Measurements from ENCODE around the gene DUSP16. TPM values are rescaled to one million over a fixed set of nuclear protein-coding genes. Genes with fewer than 3 reads are reported as not detected.

DUSP16 gene
- total RNA-seq, 4 donors from 2014 or later: 20.6 to 52.6 (median 45.7) TPM

- Histone ChIP-seq H3K4me3 (no peak overlapping the region), H3K27me3 (no peaks in the 10 kb centered on the region), H3K9me3 (peaks cover 0 to 10% (median 2%) of the 10 kb centered on the region in 4 donors), H3K27ac (no peak overlapping the region), H3K36me3 (no peaks in the 10 kb centered on the region), H3K4me1 (peaks cover 0 to 12% (median 0%) of the 10 kb centered on the region in 4 donors)
- TF ChIP-seq CTCF (IDR thresholded peaks at IDR 0.05) (no peak), POLR2A (IDR thresholded peaks at IDR 0.05) (no peak)
- no peak for DNase-seq
Observed at GRCh38 chr12:12428047-12428446, 134.6 kb downstream of the DUSP16 start.

GRCh38 chr12:12427568-12427967, 135.1 kb downstream of the DUSP16 start:
- no peak for TF ChIP-seq CTCF (IDR thresholded peaks at IDR 0.05)
- H3K4me3 ChIP-seq: no peak overlapping the region
- no peak overlapping the region for H3K27ac ChIP-seq
- peaks cover 0 to 12% (median 0%) of the 10 kb centered on the region in 4 donors for H3K4me1 ChIP-seq
- no peaks in the 10 kb centered on the region for H3K36me3 ChIP-seq
- peaks cover 0 to 10% (median 2%) of the 10 kb centered on the region in 4 donors for H3K9me3 ChIP-seq
- no peaks in the 10 kb centered on the region for H3K27me3 ChIP-seq
- no peak for DNase-seq

GRCh38 chr12:12425616-12426015, 137.0 kb downstream of the DUSP16 start:
- no peak for TF ChIP-seq CTCF (IDR thresholded peaks at IDR 0.05)
- no peak for TF ChIP-seq POLR2A (IDR thresholded peaks at IDR 0.05)
- Histone ChIP-seq H3K9me3 (peaks cover 0 to 10% (median 2%) of the 10 kb centered on the region in 4 donors), H3K36me3 (no peaks in the 10 kb centered on the region), H3K27ac (no peak overlapping the region), H3K4me3 (no peak overlapping the region), H3K27me3 (no peaks in the 10 kb centered on the region), H3K4me1 (peaks cover 0 to 8% (median 0%) of the 10 kb centered on the region in 4 donors)
- DNase-seq: no peak

DNA sequence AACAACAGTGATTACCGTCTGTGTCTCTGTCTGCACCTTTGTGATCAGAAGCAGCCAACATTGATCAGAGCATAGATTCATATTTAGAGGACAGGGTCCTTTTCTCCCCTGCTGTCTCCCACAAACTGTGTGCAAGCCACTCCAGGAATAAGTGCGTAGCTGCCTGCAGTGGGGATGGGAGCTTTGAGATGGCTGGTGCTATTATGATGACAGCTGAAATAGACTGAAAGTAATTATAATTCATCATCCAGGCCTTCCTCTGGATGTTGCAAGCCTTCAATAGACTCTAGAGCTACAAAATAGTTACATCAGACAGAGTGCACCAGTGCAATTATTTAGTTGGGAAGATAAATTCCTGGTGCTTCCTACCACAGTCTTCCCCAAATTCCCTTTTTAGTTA, 137.7 kb downstream of the DUSP16 start:
- Histone ChIP-seq H3K4me3 (no peak overlapping the region), H3K27me3 (no peaks in the 10 kb centered on the region), H3K27ac (no peak overlapping the region), H3K36me3 (no peaks in the 10 kb centered on the region), H3K4me1 (peaks cover 0 to 8% (median 0%) of the 10 kb centered on the region in 4 donors), H3K9me3 (peaks cover 0 to 10% (median 2%) of the 10 kb centered on the region in 4 donors)
- no peak for DNase-seq
- TF ChIP-seq CTCF (IDR thresholded peaks at IDR 0.05) (no peak), POLR2A (IDR thresholded peaks at IDR 0.05) (no peak)

Other genes with a start within 250 kb of the DUSP16 start
- gene MANSC1, start 212.6 kb downstream of the DUSP16 start, total RNA-seq: 10 to 100 TPM in 3 of 4 donors, not detected in 1; 10.8 to 24.0 (median 15.1) TPM
- 10 to 100 TPM in 3 of 4 donors, 1 to 10 TPM in 1; 8.3 to 22.7 (median 15.3) TPM for gene BORCS5, start 205.8 kb downstream of the DUSP16 start, total RNA-seq
- gene CREBL2, start 49.0 kb upstream of the DUSP16 start, total RNA-seq: 10 to 100 TPM; 23.1 to 33.0 (median 27.6) TPM
- 1 to 10 TPM in 1 of 4 donors, under 1 TPM in 1, not detected in 2; 0.54 to 1.2 TPM for gene GPR19, start 133.3 kb upstream of the DUSP16 start, total RNA-seq
- 10 to 100 TPM; 37.7 to 66.0 (median 48.1) TPM for gene CDKN1B, start 154.5 kb upstream of the DUSP16 start, total RNA-seq
- gene APOLD1, start 222.8 kb upstream of the DUSP16 start, total RNA-seq: 10 to 100 TPM in 1 of 4 donors, 1 to 10 TPM in 3; 2.3 to 14.9 (median 5.6) TPM